C4-2B (cell line): ENCODE measurements around the gene ADD3.

Experiments
- H3K27ac ChIP-seq: fragments of 450-650 bp; 2 replicates; pipeline ENCODE4 v1.5.1; 2017
- CTCF ChIP-seq: fragments of 450-650 bp; conservative IDR thresholded peaks from 2 replicates; pipeline ENCODE4 v1.5.1; 2017; ENCODE audit warnings: mild to moderate bottlenecking
- ZFX ChIP-seq: fragments of 450-650 bp; IDR thresholded peaks from 2 replicates; pipeline ENCODE4 v1.6.1; 2017

ADD3 gene

DNA sequence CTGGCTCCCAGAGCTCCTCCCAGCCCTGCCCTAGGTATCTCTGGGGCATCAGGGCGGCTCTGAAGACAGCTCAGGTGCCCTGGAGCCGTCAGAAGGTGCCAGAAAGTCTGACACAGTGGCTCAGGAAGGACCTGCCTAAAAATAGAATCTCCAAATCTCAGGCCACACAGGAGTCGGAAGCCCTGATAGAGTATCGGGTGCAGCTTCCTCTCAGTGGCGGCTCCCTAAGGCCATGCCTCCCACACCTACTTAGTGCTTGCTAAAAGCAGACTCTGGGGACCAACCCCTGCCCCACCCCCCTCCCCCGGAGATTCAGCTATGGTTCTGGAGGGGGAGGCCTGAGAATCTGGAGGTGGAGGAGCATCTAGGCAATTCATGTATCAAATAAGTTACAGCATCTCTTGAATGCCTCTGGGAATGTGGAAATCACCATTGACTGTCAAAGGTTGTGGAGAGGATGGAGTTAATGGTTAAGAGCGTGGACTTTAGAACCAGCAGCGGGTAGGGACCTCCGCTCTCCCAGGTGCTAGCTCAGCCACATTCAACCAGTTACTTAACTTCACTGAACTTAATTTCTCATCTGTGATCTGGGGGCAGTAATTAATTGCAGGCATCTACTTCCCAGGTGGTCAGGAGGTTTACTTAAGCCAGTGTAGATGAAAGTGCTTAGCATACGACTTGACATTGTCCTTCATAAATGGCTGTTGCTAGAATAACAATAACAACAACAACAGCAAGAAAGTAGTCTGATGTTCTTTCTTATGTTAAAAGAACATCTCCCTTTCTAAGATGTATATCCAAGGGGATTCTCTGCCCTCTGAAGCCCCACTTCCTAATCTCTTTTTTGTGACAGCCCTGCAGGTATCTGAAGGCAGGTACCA is 161.1 kb downstream of the ADD3 start:
- no peak overlapping the region for H3K27ac ChIP-seq
- no peak for TF ChIP-seq ZFX
- TF ChIP-seq CTCF = no peak

- TF ChIP-seq ZFX (no peak), CTCF (no peak)
- H3K27ac ChIP-seq = no peak overlapping the region
Measured at GRCh38 chr10:110169586-110169985, 161.8 kb downstream of the ADD3 start.

DNA sequence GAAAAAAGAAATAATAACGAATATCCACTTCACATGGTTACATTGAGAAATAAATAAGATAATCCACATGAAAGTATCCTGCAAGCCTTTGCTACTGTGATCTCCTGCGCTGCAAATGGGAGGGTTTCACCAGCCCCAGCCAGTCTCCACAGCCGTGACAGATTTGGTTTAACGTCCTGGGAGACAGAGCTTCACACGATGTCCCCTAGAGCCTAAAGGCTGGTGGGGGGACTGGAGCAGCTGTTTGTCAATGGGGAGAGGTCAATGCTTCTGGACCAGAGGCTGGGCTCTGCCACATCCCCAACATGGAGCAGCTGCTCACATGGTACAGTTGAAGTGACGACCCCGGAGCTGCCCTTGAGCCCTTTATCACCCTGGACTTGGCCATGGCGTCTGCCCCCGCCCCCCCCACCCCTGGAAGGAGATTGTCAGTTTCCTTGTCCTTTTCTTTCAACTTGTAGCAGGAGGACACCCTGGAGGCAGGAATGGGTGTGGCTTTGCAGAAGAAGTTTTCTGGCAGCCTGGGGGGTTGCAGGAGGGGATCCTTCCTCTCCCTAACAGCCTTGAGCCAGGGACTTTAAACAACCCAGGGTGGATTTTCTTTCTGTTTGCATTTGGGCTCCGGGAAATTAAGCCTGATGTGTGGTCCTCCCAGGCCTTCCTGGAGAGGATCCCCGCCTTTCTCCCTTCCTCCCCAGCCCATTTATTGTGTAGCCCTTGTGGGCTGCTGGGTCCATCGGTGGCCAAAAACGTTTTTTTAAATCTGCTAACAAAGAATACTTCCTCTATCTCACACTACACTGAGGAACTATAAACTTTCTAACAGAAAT is 162.6 kb downstream of the ADD3 start:
- TF ChIP-seq CTCF (no peak), ZFX (no peak)
- no peak overlapping the region for H3K27ac ChIP-seq

GRCh38 chr10:110171032-110171431 is 163.2 kb downstream of the ADD3 start:
- TF ChIP-seq CTCF = no peak
- no peak for TF ChIP-seq ZFX

DNA sequence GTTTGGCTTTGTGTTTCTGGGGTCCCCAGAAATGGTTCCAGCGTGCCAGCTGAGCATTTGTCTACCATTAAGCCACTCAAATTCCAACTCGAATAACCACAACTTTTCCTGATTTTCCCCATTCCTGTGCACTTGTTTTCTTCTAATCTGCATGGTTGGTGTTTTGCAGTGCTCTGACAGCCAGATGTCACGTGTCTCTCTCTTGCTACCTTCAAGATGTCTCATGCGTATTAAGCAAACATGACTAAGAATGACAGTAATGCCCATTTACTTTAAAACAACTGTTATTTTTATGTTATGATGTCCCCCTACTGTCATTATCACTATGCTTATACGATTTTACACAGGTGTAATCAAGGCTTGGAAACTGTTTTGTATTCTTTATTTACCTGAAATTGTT is 164.4 kb downstream of the ADD3 start:
- TF ChIP-seq CTCF = no peak
- TF ChIP-seq ZFX = no peak
- H3K27ac ChIP-seq = no peak overlapping the region

More at GRCh38 chr10:110171032-110171431, 163.2 kb downstream of the ADD3 start:
- no peak overlapping the region for H3K27ac ChIP-seq

DNA sequence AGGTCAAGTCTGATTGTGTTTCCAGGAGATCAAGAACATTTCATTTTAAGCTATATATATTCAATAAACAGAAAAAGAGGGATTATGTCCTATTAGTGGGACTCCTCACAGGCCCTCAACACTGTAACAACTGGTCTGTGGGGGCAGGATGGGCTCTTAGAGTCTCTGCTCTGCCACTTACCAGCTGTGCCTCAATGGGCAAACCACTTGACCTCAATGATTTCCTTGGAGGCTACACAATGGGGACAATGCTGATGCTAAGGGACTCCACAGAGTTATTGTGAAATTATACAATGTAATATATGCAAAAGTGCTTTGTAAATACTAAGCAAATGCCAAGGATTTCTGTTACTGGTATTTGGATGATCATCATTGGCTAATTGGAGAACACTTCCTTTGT is 166.4 kb downstream of the ADD3 start:
- TF ChIP-seq CTCF = no peak
- TF ChIP-seq ZFX = no peak
- no peak overlapping the region for H3K27ac ChIP-seq

- no peak for TF ChIP-seq ZFX
- no peak for TF ChIP-seq CTCF
- no peak overlapping the region for H3K27ac ChIP-seq
Measured at GRCh38 chr10:110174816-110175215, 167.0 kb downstream of the ADD3 start.
